GM12873 (cell line): ENCODE measurements around the gene TP73.

Experiments
- TF ChIP-seq, protein P1 (sequence below): IDR thresholded peaks from 2 replicates; pipeline ENCODE4 v1.5.1; 2012; ENCODE audit warnings: low read depth, mild to moderate bottlenecking, moderate library complexity, low read length, control low read depth; ENCODE audit not compliant: insufficient read depth; ENCODE audit errors: missing control alignments

Gene TP73

DNA sequence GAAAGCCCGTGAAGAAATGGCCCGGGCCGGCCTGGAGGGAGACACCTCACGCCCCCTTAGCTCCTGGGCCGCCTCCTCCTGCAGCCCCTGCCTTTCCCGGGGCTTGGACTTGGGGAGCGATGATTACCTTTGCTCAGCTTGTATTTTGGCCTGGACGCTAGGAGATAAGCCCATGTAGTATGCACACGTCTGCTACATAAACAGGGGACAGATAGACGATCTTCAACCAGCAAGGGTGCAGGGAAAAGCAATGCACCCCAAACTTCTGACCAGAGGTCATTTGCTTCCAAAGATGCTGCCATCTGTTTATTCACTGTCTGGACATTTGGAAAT is 936 bp downstream of the TP73 start:
- TF ChIP-seq, protein P1, sequence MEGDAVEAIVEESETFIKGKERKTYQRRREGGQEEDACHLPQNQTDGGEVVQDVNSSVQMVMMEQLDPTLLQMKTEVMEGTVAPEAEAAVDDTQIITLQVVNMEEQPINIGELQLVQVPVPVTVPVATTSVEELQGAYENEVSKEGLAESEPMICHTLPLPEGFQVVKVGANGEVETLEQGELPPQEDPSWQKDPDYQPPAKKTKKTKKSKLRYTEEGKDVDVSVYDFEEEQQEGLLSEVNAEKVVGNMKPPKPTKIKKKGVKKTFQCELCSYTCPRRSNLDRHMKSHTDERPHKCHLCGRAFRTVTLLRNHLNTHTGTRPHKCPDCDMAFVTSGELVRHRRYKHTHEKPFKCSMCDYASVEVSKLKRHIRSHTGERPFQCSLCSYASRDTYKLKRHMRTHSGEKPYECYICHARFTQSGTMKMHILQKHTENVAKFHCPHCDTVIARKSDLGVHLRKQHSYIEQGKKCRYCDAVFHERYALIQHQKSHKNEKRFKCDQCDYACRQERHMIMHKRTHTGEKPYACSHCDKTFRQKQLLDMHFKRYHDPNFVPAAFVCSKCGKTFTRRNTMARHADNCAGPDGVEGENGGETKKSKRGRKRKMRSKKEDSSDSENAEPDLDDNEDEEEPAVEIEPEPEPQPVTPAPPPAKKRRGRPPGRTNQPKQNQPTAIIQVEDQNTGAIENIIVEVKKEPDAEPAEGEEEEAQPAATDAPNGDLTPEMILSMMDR, result no peak

DNA sequence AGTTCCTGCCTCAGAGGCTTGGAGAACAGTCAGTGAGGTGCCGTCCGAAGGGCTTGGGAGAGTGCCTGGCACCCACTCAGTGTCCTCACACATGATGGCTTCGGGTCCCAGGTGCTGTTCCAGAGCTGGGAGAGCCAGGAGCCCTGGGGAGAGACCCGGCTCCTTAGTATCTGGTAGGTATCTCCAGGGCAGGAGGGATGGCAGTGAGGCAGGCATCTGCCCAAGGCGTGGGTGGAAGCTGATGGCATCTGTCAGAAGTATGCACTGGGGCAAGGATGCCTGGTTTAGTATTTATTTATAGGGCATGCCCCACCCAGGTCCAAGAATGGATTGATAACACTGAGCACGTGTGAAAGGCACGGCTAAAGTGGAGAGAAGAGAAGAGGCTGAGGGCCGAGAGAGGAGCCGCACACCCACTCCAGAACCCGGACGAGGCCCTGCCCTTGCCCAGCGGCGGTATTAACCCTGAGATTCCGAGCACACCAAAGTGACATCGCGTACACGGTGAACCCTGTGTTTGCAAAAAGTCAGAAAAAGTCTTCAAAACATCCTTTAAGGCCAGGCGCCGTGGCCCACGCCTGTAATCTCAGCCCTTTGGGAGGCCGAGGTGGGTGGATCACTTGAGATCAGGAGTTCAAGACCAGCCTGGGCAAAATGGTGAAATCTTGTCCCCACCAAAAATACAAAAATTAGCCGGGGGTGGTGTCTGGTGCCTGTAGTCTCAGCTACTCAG is 2.4 kb downstream of the TP73 start:
- TF ChIP-seq, protein P1, result no peak

DNA sequence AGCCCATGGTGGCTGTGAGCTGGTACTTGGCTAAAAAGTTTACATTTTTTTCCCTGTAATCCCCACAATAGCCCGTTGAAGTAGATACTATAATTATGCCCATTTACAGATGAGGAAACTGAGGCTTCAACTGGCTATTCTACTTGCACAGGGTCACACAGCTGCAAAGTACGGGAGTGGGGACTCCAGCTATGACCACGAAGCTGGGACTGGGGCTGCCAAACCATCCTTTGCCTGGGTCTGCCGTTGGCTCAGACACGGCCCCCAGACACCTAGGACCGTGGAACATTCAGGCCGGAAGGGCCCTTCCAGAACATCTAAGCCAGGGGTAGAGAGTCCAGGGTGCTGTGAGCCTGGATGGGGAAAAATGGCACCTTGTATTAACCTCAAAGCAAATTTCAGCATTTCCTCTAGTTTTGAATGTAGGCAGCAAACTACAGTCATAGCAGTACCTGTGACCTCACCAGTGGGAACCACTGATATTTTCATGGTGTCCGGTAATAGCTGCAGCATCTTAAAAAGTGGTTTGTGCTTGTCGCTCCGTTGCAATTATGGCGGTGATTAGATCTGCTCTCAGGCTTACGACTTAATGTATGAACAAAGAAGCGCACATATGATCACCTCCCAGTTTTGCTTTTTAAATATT is 4.3 kb downstream of the TP73 start:
- TF ChIP-seq, protein P1, result no peak

DNA sequence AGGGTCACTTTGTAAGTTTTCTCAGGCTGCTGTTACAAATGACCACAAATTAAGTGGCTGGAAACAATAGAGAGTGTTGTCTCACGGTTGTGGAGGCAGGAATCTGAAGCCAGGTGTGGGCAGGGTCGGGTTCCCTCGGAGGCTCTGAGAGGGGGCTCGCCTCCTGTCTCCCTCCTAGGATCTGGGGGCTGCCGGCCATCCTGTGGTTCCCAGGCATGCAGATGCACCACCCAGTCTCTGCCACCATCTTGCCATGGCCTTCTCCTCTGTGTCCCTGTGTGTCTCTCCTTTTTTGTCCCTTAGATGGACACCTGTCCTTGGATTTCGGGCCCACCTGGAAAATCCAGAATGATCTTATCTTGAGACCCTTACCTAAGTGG is 4.8 kb downstream of the TP73 start:
- TF ChIP-seq, protein P1, result no peak

DNA sequence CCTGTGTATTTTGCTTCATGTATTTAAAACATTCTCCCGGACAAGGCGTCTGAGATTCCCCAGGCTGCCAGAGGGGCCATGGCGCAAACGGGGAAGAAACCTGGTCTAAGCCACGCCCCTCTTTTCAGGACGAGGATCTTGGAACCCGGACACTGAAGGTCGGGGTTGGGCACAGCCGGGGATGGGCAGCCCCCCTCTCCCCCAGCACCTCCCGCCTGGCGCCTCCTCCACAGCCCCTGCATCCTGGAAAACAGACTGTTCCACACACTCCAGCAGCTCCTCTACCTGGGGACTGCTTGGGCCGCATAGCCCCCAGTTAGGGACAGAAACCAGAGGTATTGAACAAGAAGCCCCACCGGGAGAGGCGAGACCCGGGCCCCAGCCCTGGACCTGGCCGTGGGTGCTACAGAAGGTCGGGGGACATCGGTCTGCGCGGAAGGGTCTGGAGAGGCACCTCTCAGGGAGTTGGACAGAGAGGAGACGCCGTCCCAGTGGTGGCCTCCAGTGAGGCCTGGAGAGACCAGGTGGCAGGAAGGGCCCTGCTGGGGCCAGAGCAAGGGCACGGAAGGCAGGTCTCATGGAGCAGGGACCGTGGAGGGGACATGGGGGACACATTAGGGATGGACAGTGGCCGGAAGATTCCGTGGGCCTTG is 5.4 kb downstream of the TP73 start:
- TF ChIP-seq, protein P1, result no peak

DNA sequence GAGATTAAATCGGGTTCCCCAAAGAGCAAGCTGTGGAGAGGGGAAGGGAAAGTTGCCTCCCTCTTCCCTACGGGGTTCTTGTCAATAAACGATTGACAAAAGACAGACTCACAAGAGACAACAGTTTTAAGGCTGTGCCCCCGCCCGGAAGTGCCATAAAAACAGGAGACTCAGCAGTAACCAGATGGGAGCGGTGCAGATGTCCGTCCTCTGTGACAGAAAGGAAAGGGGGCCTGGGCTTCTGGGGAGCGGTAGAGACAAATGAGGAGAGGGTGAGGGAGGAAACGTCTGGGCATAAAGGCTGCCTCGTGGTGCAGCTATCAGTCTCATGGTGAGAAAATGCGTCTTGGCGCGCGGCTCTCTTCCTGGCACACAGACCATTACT is 5.9 kb downstream of the TP73 start:
- TF ChIP-seq, protein P1, result no peak

DNA sequence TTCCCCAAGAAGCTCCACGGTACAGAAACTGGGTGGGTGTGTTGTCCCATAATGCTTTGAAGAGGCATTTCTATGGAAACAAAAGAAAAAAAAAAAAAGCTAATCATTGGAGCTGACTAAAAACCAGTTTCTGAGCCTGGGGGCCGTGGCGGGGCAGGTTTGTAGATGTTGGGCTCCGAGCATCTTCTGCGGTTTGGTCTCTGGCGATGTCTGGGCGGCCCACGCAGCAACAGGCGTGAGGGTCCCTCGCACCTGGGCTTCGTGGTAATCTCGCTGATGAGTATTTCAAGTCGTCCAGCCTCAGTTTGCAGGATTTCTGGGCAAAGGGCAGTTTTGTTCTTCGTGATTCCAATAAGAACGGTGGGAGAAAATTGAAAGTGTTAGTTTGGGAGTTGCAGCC is 6.8 kb downstream of the TP73 start:
- TF ChIP-seq, protein P1, result no peak
